OCI-LY7 (cell line): ENCODE measurements around the gene EDEM3. TPM values are rescaled to one million over a fixed set of nuclear protein-coding genes. Genes with fewer than 3 reads are reported as not detected.

Experiments used
- BruUV-seq: library from RNA; stranded (reverse); fragments of 400-500 nt; replicated peaks from 2 replicates; lab custom pipeline; 2021; lab: Mats Ljungman, UMichigan
- CTCF ChIA-PET: fragments of 300-600 bp; sonication (Branson Sonifier 250); formaldehyde crosslinking; loops from one replicate; lab custom pipeline; 2022; ENCODE audit warnings: antibody characterized with exemption; ENCODE audit not compliant: unreplicated experiment; lab: Charles Lee
- POLR2A ChIA-PET: fragments of 300-600 bp; sonication (Branson Sonifier 250); formaldehyde crosslinking; loops from one replicate; lab custom pipeline; 2022; ENCODE audit warnings: antibody characterized with exemption; lab: Charles Lee
- DNase-seq: peaks from one replicate; pipeline ENCODE4 v3.0.0-alpha.2; 2015; ENCODE audit warnings: low spot score
- H2AFZ ChIP-seq: fragments of 200-600 bp; sonication (generic), shearing (Covaris generic); 2 replicates; pipeline ENCODE4 v1.6.1; 2014; ENCODE audit warnings: mild to moderate bottlenecking, antibody characterized with exemption, low read length, moderate library complexity
- H3K27ac ChIP-seq: fragments of 200-600 bp; sonication (generic); 2 replicates; pipeline ENCODE4 v1.5.1; 2014; ENCODE audit warnings: mixed run types, low read depth, mild to moderate bottlenecking, moderate library complexity, low read length, inconsistent platforms; ENCODE audit not compliant: poor library complexity, severe bottlenecking
- H3K36me3 ChIP-seq: fragments of 200-600 bp; sonication (generic); 2 replicates; pipeline ENCODE4 v1.6.1; 2014; ENCODE audit warnings: mild to moderate bottlenecking, antibody characterized with exemption, low read length, moderate library complexity, mixed read lengths; ENCODE audit not compliant: insufficient read depth
- H3K4me1 ChIP-seq: fragments of 200-600 bp; sonication (generic); 2 replicates; pipeline ENCODE4 v1.5.1; 2014; ENCODE audit warnings: mild to moderate bottlenecking, low read length; ENCODE audit not compliant: insufficient read depth, poor library complexity, severe bottlenecking
- H3K4me2 ChIP-seq: fragments of 200-600 bp; sonication (generic); 2 replicates; pipeline ENCODE4 v1.6.1; 2014; ENCODE audit warnings: mild to moderate bottlenecking, low read length
- H3K4me3 ChIP-seq: fragments of 200-600 bp; sonication (generic); 2 replicates; pipeline ENCODE4 v1.5.1; 2014; ENCODE audit warnings: mild to moderate bottlenecking, low read depth, low read length; ENCODE audit not compliant: poor library complexity, severe bottlenecking
- H3K79me2 ChIP-seq: fragments of 200-600 bp; sonication (generic); 2 replicates; pipeline ENCODE4 v1.6.1; 2016; ENCODE audit warnings: low read depth, mild to moderate bottlenecking, low read length, moderate library complexity, mixed read lengths; ENCODE audit not compliant: insufficient read depth
- H3K9me2 ChIP-seq: fragments of 200-600 bp; sonication (generic); 2 replicates; pipeline ENCODE4 v1.6.1; 2016; ENCODE audit warnings: mild to moderate bottlenecking, low read length, mixed read lengths; ENCODE audit not compliant: insufficient read depth
- H3K9me3 ChIP-seq: fragments of 200-600 bp; sonication (generic); 2 replicates; pipeline ENCODE4 v1.6.1; 2014; ENCODE audit warnings: mild to moderate bottlenecking, mixed run types, low read length, mixed read lengths
- H4K20me1 ChIP-seq: fragments of 200-600 bp; sonication (generic); 2 replicates; pipeline ENCODE4 v1.6.1; 2014; ENCODE audit warnings: mild to moderate bottlenecking, antibody characterized with exemption, low read length, moderate library complexity, mixed read lengths; ENCODE audit not compliant: insufficient read depth
- EZH2phosphoT487 ChIP-seq: fragments of 200-600 bp; sonication (generic); IDR thresholded peaks from 2 replicates; pipeline ENCODE4 v1.6.1; 2018; ENCODE audit warnings: low read depth, borderline replicate concordance, mild to moderate bottlenecking, mixed run types, antibody characterized with exemption, low read length, moderate library complexity, mixed read lengths
- intact Hi-C: fragments of 100-400 bp; cut with micrococcal nuclease; formaldehyde crosslinking; loops from one replicate; pipeline ENCODE4 v1.10.0; 2022; ENCODE audit not compliant: unreplicated experiment
- total RNA-seq, 2 experiments: library from RNA; depleted of rRNA in 1 of 2; stranded (reverse); fragments of >200 nt in 1 of 2; shearing (Covaris generic) in 1 of 2; gene quantifications; 2 replicates each; pipeline ENCODE4 v1.2.3, GENCODE V29; 2014 to 2022
- TF ChIP-seq, protein P1 (sequence below): fragments of 200-600 bp; sonication (generic); conservative IDR thresholded peaks from 2 replicates; pipeline ENCODE4 v1.5.1; 2014; ENCODE audit warnings: mild to moderate bottlenecking, antibody characterized with exemption, low read length, moderate library complexity, mixed read lengths

Gene EDEM3
- total RNA-seq, 2 experiments from 2014 or later = 19.5 to 27.4 TPM

DNA sequence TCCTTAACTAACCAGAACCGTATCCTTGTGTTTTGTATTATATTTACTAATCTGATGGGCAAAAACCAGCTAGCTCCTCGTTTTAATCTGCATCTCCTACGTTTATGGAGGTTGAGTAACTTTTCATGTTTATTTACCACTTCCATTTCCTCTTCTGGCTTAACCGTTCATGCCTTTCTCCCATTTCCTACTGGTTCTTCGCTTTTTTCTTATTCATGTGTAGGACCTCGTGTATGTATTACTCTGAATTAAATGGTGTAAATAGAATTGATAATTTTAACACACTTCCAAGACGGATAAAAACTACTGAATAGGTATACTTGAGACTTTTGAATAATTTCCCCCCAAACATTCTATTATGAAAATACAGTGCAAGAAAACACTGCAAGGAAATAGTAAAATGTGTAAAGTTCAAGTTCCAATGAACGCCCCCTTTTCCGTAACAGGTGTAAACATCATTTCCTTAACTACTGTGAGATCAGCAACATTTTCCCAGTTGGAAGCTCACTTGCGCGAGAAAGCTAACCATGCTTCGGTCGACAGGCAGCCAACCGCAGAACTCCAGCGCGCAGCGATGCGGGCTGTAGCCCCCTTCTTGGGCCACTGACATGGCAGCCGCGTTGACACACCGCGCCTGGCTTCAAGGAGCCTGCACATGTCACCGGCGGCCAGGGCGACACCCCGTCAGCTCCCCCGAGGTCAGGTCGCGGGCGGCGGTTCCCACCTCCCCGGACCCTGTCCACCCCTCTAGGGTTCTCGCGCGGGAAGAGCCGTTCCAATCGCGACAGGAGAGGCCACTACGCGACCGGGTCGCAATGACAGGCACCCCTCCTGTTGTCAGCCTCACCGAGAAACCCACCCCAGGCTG is 816 bp downstream of the EDEM3 start:
- H3K27ac ChIP-seq = peak overlapping the region; percentile 43
- no TSS peak for BruUV-seq
- CTCF ChIA-PET = no interaction called here
- H3K36me3 ChIP-seq = no peaks in the 10 kb centered on the region
- H3K4me2 ChIP-seq = peak overlapping the region; percentile 80
- H3K4me3 ChIP-seq = peak overlapping the region; percentile 81
- no peaks in the 10 kb centered on the region for H3K9me2 ChIP-seq
- intact Hi-C loops = loop anchor here (5.0 kb wide), 3 partner anchors 293 to 563 kb away; partner anchors contain the start of genes IVNS1ABP, RNF2, SWT1 and TRMT1L
- peaks cover 17% of the 10 kb centered on the region; the same call in 1 of the 2 replicates for H3K79me2 ChIP-seq
- H4K20me1 ChIP-seq = no peaks in the 10 kb centered on the region
- no peaks in the 10 kb centered on the region for H3K9me3 ChIP-seq
- H2AFZ ChIP-seq = peak overlapping the region; percentile 13; the same call in 1 of the 2 replicates
- POLR2A ChIA-PET = interaction anchor here (0.5 to 4.2 kb wide), 4 partner anchors 19 to 1626 kb away, joined by 3 to 17 read pairs (median 4); no protein-coding TSS in a partner anchor
- peak; percentile 57 for DNase-seq
- peaks cover 23% of the 10 kb centered on the region for H3K4me1 ChIP-seq
- TF ChIP-seq EZH2phosphoT487 = no peak
- TF ChIP-seq, protein P1, sequence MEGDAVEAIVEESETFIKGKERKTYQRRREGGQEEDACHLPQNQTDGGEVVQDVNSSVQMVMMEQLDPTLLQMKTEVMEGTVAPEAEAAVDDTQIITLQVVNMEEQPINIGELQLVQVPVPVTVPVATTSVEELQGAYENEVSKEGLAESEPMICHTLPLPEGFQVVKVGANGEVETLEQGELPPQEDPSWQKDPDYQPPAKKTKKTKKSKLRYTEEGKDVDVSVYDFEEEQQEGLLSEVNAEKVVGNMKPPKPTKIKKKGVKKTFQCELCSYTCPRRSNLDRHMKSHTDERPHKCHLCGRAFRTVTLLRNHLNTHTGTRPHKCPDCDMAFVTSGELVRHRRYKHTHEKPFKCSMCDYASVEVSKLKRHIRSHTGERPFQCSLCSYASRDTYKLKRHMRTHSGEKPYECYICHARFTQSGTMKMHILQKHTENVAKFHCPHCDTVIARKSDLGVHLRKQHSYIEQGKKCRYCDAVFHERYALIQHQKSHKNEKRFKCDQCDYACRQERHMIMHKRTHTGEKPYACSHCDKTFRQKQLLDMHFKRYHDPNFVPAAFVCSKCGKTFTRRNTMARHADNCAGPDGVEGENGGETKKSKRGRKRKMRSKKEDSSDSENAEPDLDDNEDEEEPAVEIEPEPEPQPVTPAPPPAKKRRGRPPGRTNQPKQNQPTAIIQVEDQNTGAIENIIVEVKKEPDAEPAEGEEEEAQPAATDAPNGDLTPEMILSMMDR = no peak

DNA sequence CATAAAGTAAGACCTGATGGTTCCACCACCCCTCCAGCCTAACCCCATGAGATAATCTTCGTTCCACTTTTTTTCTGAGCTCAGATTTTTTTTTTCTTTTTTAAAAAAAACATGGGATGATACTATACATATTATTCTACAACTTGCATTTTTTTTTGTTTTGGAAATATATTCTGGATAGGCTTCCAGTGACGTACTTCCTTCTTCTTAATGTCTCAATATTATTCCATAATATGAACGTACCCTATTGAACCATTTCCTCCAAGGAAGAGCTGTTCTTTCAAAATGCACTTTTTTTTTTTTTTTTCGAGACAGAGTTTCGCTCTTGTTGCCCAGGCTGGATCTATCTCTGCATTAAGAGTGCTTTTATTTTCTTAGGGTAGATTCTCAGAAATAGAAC is 1.5 kb downstream of the EDEM3 start:
- TF ChIP-seq, protein P1 = no peak
- no peak for TF ChIP-seq EZH2phosphoT487
- intact Hi-C loops = loop anchor here (5.0 kb wide), 3 partner anchors 294 to 564 kb away; partner anchors contain the start of genes IVNS1ABP, RNF2, SWT1 and TRMT1L
- DNase-seq = no peak
- no peak overlapping the region; the same call in 1 of the 2 replicates for H2AFZ ChIP-seq
- peaks cover 17% of the 10 kb centered on the region; the same call in 1 of the 2 replicates for H3K79me2 ChIP-seq
- CTCF ChIA-PET = no interaction called here
- H3K4me3 ChIP-seq = peak overlapping the region; percentile 81
- H3K4me2 ChIP-seq = peak overlapping the region; percentile 80
- no peaks in the 10 kb centered on the region for H3K9me3 ChIP-seq
- H3K36me3 ChIP-seq = no peaks in the 10 kb centered on the region
- POLR2A ChIA-PET = interaction anchor here (0.5 to 4.2 kb wide), 7 partner anchors 16 to 1627 kb away, joined by 3 to 17 read pairs (median 3); no protein-coding TSS in a partner anchor
- H3K27ac ChIP-seq = no peak overlapping the region
- H4K20me1 ChIP-seq = no peaks in the 10 kb centered on the region
- no peaks in the 10 kb centered on the region for H3K9me2 ChIP-seq
- peaks cover 23% of the 10 kb centered on the region for H3K4me1 ChIP-seq
- TSS peak; percentile 62 for BruUV-seq
